IPS DF 6.9 (cell line): ENCODE measurements around the gene SLC16A11.

Experiments
- DNase-seq: peaks from one replicate; pipeline ENCODE4 v3.0.0-alpha.2; 2013; ENCODE audit warnings: low read depth, low spot score
- H3K27ac ChIP-seq: one replicate; pipeline ENCODE4 v1.5.1; 2013; ENCODE audit warnings: low read length, control low read depth
- H3K27me3 ChIP-seq: 2 replicates; pipeline ENCODE4 v1.6.1; 2013; ENCODE audit warnings: mild to moderate bottlenecking, low read length; ENCODE audit not compliant: control insufficient read depth, insufficient read depth
- H3K36me3 ChIP-seq: 2 replicates; pipeline ENCODE4 v1.6.1; 2013; ENCODE audit warnings: low read length; ENCODE audit not compliant: control insufficient read depth, insufficient read depth
- H3K4me1 ChIP-seq: 2 replicates; pipeline ENCODE4 v1.6.1; 2013; ENCODE audit warnings: low read length; ENCODE audit not compliant: control insufficient read depth, insufficient read depth
- H3K4me3 ChIP-seq: 2 replicates; pipeline ENCODE4 v1.5.1; 2013; ENCODE audit warnings: mild to moderate bottlenecking, low read length
- H3K9me3 ChIP-seq: 2 replicates; pipeline ENCODE4 v1.6.1; 2013; ENCODE audit warnings: low read length, inconsistent platforms; ENCODE audit not compliant: control insufficient read depth, insufficient read depth
- WGBS: extraction: QIAGEN DNeasy Blood & Tissue Kit; methylation state at CpG from one replicate; pipeline ENCODE4 v1.1.7; 2013; ENCODE audit warnings: mixed read lengths, missing lambda C conversion rate; ENCODE audit not compliant: insufficient read length, insufficient coverage; 5-methylcytosine and 5-hydroxymethylcytosine counted together

Gene SLC16A11

GRCh38 chr17:7018331-7018964 is 25.4 kb downstream of the SLC16A11 start:
- 0 out of 2 replicates have a peak, but pooled peaks cover 2% of the 10 kb centered on the region for H3K36me3 ChIP-seq
- peaks cover 2% of the 10 kb centered on the region; the same call in 1 of the 2 replicates for H3K27me3 ChIP-seq
- DNase-seq = no peak
- no peak overlapping the region for H3K27ac ChIP-seq
- H3K4me3 ChIP-seq = no peak overlapping the region
- H3K4me1 ChIP-seq = peaks cover 2% of the 10 kb centered on the region; the same call in 1 of the 2 replicates
- H3K9me3 ChIP-seq = no peaks in the 10 kb centered on the region
- 100% methylated on average over 2 of the region's 10 CpGs for WGBS

GRCh38 chr17:7017827-7018200 is 26.1 kb downstream of the SLC16A11 start:
- WGBS = no CpG with 5 or more reads among the region's 12 CpGs
- no peak for DNase-seq
- H3K4me3 ChIP-seq = no peak overlapping the region
- peaks cover 2% of the 10 kb centered on the region; the same call in 1 of the 2 replicates for H3K4me1 ChIP-seq
- H3K27me3 ChIP-seq = peaks cover 2% of the 10 kb centered on the region; the same call in 1 of the 2 replicates
- H3K36me3 ChIP-seq = 0 out of 2 replicates have a peak, but pooled peaks cover 2% of the 10 kb centered on the region
- no peaks in the 10 kb centered on the region for H3K9me3 ChIP-seq
- no peak overlapping the region for H3K27ac ChIP-seq

GRCh38 chr17:7016886-7017826 is 26.7 kb downstream of the SLC16A11 start:
- Histone ChIP-seq H3K4me1 (peaks cover 2% of the 10 kb centered on the region; the same call in 1 of the 2 replicates), H3K27ac (no peak overlapping the region), H3K36me3 (0 out of 2 replicates have a peak, but pooled peaks cover 2% of the 10 kb centered on the region)

GRCh38 chr17:7016418-7016817 is 27.5 kb downstream of the SLC16A11 start:
- DNase-seq = no peak
- H3K9me3 ChIP-seq = no peaks in the 10 kb centered on the region
- H3K36me3 ChIP-seq = 0 out of 2 replicates have a peak, but pooled peaks cover 2% of the 10 kb centered on the region
- H3K27me3 ChIP-seq = no peaks in the 10 kb centered on the region
- H3K27ac ChIP-seq = no peak overlapping the region
- peaks cover 2% of the 10 kb centered on the region; the same call in 1 of the 2 replicates for H3K4me1 ChIP-seq
- H3K4me3 ChIP-seq = no peak overlapping the region
- no CpG with 5 or more reads among the region's 3 CpGs for WGBS

More at GRCh38 chr17:7016886-7017826, 26.7 kb downstream of the SLC16A11 start:
- Histone ChIP-seq H3K4me3 (no peak overlapping the region), H3K9me3 (no peaks in the 10 kb centered on the region), H3K27me3 (no peaks in the 10 kb centered on the region)
- no CpG with 5 or more reads among the region's 20 CpGs for WGBS
- DNase-seq = no peak

- peaks cover 2% of the 10 kb centered on the region; the same call in 1 of the 2 replicates for H3K4me1 ChIP-seq
- no peaks in the 10 kb centered on the region for H3K9me3 ChIP-seq
- H3K27me3 ChIP-seq = no peaks in the 10 kb centered on the region
- WGBS = no CpG with 5 or more reads among the region's 56 CpGs
- DNase-seq = no peak
- peak overlapping the region; percentile 50; the same call in 1 of the 2 replicates for H3K4me3 ChIP-seq
- no peak overlapping the region for H3K27ac ChIP-seq
- 0 out of 2 replicates have a peak, but pooled peaks cover 2% of the 10 kb centered on the region for H3K36me3 ChIP-seq
These were observed 28.6 kb downstream of the SLC16A11 start for GRCh38 chr17:7014995-7015958.

GRCh38 chr17:7014261-7014994 is 29.5 kb downstream of the SLC16A11 start:
- Histone ChIP-seq H3K27me3 (no peaks in the 10 kb centered on the region), H3K4me1 (no peaks in the 10 kb centered on the region), H3K9me3 (no peaks in the 10 kb centered on the region), H3K27ac (no peak overlapping the region), H3K36me3 (0 out of 2 replicates have a peak, but pooled peaks cover 2% of the 10 kb centered on the region), H3K4me3 (peak overlapping the region; percentile 50; the same call in 1 of the 2 replicates)
- no peak for DNase-seq
- WGBS = no CpG with 5 or more reads among the region's 75 CpGs

GRCh38 chr17:7011942-7012254 is 32.0 kb downstream of the SLC16A11 start:
- no peak for DNase-seq
- no peaks in the 10 kb centered on the region for H3K27me3 ChIP-seq
- H3K4me1 ChIP-seq = no peaks in the 10 kb centered on the region
- H3K36me3 ChIP-seq = 0 out of 2 replicates have a peak, but pooled peaks cover 2% of the 10 kb centered on the region
- peak overlapping the region; percentile 89; the same call in 1 of the 2 replicates for H3K4me3 ChIP-seq
- H3K27ac ChIP-seq = no peak overlapping the region
- WGBS = no CpG with 5 or more reads among the region's 6 CpGs
- H3K9me3 ChIP-seq = no peaks in the 10 kb centered on the region

GRCh38 chr17:7011415-7011814 is 32.5 kb downstream of the SLC16A11 start:
- Histone ChIP-seq H3K4me3 (no peak overlapping the region), H3K4me1 (no peaks in the 10 kb centered on the region), H3K36me3 (no peaks in the 10 kb centered on the region), H3K9me3 (no peaks in the 10 kb centered on the region), H3K27me3 (no peaks in the 10 kb centered on the region), H3K27ac (no peak overlapping the region)
- no peak for DNase-seq
- no CpG with 5 or more reads among the region's 14 CpGs for WGBS

- no CpG with 5 or more reads among the region's 2 CpGs for WGBS
- no peak for DNase-seq
- no peaks in the 10 kb centered on the region for H3K9me3 ChIP-seq
- no peaks in the 10 kb centered on the region for H3K4me1 ChIP-seq
- H3K4me3 ChIP-seq = no peak overlapping the region
- no peak overlapping the region for H3K27ac ChIP-seq
- no peaks in the 10 kb centered on the region for H3K36me3 ChIP-seq
- no peaks in the 10 kb centered on the region for H3K27me3 ChIP-seq
These were observed 33.4 kb downstream of the SLC16A11 start for GRCh38 chr17:7010523-7010922.
